ENCODE measurements around the gene LBX2.

The LBX2 gene

DNA sequence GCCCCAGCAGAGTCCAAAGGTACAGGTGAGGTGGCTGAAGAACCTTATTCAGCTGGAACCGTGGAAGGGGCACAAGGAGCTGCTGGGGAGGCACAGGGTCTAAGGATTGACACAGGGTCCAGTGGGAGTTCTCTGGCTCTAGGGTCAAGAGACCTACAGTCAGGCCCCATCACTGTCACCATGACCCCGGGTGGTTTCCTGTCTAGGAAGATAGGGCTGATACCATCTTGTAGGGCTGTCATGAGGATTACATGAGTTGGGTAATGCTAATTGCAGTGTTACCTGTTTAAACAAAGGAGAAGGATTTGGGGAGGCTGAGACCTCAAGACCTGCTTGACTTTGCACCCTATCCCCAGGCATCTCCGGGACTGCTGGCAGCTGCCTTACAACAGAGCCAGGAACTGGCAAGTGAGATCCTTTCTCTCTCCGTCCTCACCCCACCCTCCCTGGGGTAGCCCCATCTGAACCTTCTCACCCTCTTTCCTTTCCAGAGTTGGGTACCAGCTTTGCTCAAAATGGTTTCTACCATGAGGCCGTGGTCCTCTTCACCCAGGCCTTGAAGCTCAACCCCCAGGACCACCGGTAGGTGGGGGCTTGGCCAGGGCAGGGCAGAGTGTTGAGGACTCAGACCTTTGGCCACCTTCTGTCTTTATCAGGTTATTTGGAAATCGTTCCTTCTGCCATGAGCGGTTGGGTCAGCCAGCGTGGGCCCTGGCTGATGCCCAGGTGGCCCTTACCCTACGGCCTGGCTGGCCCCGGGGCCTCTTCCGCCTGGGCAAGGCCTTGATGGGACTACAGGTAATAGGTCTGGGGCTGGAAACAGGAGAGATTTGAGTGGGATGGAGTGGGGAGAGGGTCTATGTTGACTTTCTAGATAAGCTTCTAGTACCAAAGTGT lies 7.5 kb downstream of the LBX2 start:
- TF ChIP-seq POLR2AphosphoS5 (IDR thresholded peaks at IDR 0.05; ENCODE audit: low read depth, low read length), result no peak
- no peak for TF ChIP-seq REST (IDR thresholded peaks at IDR 0.05; ENCODE audit: insufficient read depth in 1 of 2, low read depth in 2 of 2, low read length in 2 of 2)
- no peak for TF ChIP-seq SIN3A (IDR thresholded peaks at IDR 0.05; ENCODE audit: borderline replicate concordance, insufficient read depth, low read length)
- no peak for TF ChIP-seq TAF1 (IDR thresholded peaks at IDR 0.05; ENCODE audit: borderline replicate concordance, insufficient read depth, low read length)
- TF ChIP-seq FOXP2 (optimal IDR thresholded peaks at IDR 0.05; ENCODE audit: borderline replicate concordance, extremely low read depth, extremely low read length, insufficient read depth), result no peak

- no peak for TF ChIP-seq REST (IDR thresholded peaks at IDR 0.05; ENCODE audit: insufficient read depth in 1 of 2, low read depth in 2 of 2, low read length in 2 of 2)
- no peak for TF ChIP-seq TAF1 (IDR thresholded peaks at IDR 0.05; ENCODE audit: borderline replicate concordance, insufficient read depth, low read length)
- TF ChIP-seq POLR2AphosphoS5 (IDR thresholded peaks at IDR 0.05; ENCODE audit: low read depth, low read length), result no peak
These were observed 9.5 kb downstream of the LBX2 start for GRCh38 chr2:74489906-74490305.

DNA sequence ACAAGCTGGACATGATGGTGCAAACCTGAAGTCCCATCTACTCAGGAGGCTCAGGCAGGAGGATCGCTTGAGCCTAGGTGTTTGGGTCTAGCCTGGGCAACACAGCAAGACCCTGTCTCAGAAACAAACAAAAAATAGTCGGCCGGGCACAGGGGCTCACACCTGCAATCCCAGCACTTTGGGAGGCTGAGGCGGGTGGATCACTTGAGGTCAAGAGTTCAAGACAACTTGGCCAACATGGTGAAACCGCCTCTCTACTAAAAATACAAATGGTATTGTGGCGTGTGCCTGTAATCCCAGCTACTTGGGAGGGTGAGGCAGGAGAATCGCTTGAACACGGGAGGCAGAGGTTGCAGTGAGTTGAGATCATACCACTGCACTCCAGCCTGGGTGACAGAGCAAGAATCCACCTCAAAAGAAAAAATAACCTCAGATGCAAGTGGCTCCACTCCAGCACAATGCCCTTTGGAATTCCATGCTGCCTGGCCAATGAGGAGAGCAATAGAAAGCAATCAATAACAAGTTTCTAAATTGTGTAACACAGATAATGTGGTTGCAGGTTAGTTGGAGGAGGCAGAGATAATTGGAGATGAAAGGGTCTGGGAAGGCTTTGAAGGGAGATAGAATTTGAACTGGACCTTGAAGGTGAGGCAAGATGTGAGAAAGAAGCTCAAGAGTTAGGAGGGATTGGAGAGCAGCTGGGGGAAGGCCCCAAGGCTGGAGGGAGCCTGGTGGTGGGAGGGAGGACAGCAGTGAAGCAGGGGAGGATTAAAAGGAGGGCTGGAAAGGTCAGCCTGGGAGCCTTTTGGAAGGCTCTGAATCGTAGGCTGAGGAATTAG lies 10.5 kb downstream of the LBX2 start:
- TF ChIP-seq SIN3A (IDR thresholded peaks at IDR 0.05; ENCODE audit: borderline replicate concordance, insufficient read depth, low read length) (no peak), TAF1 (IDR thresholded peaks at IDR 0.05; ENCODE audit: borderline replicate concordance, insufficient read depth, low read length) (no peak), REST (IDR thresholded peaks at IDR 0.05; ENCODE audit: insufficient read depth in 1 of 2, low read depth in 2 of 2, low read length in 2 of 2) (no peak), POLR2AphosphoS5 (IDR thresholded peaks at IDR 0.05; ENCODE audit: low read depth, low read length) (no peak), FOXP2 (optimal IDR thresholded peaks at IDR 0.05; ENCODE audit: borderline replicate concordance, extremely low read depth, extremely low read length, insufficient read depth) (no peak)

DNA sequence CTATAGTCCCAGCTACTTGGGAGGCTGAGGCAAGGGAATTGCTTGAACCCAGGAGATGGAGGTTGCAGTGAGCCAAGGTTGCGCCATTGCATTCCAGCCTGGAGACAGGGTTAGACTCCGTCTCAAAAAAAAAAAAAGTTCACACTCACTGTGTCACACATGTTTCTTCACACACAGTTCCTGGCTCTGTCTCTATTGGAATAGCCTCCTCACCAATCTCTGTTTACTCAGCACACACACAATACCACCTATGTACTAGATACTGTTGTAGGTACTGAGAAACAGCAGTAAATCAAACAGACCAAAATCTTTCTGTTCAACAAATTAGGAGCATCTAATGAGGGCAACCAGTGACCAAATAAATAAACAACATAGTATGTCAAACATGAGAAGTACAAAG lies 13.3 kb downstream of the LBX2 start:
- TF ChIP-seq REST (IDR thresholded peaks at IDR 0.05; ENCODE audit: insufficient read depth in 1 of 2, low read depth in 2 of 2, low read length in 2 of 2) (no peak), FOXP2 (optimal IDR thresholded peaks at IDR 0.05; ENCODE audit: borderline replicate concordance, extremely low read depth, extremely low read length, insufficient read depth) (no peak), SIN3A (IDR thresholded peaks at IDR 0.05; ENCODE audit: borderline replicate concordance, insufficient read depth, low read length) (no peak), POLR2AphosphoS5 (IDR thresholded peaks at IDR 0.05; ENCODE audit: low read depth, low read length) (no peak), TAF1 (IDR thresholded peaks at IDR 0.05; ENCODE audit: borderline replicate concordance, insufficient read depth, low read length) (no peak)

Data from PFSK-1 (cell line).